ENCODE measurements around the gene IPCEF1. TPM values are rescaled to one million over a fixed set of nuclear protein-coding genes. Genes with fewer than 3 reads are reported as not detected.

Gene IPCEF1
- total RNA-seq, 1 experiment from 2014 or later, result 0.52 TPM

DNA sequence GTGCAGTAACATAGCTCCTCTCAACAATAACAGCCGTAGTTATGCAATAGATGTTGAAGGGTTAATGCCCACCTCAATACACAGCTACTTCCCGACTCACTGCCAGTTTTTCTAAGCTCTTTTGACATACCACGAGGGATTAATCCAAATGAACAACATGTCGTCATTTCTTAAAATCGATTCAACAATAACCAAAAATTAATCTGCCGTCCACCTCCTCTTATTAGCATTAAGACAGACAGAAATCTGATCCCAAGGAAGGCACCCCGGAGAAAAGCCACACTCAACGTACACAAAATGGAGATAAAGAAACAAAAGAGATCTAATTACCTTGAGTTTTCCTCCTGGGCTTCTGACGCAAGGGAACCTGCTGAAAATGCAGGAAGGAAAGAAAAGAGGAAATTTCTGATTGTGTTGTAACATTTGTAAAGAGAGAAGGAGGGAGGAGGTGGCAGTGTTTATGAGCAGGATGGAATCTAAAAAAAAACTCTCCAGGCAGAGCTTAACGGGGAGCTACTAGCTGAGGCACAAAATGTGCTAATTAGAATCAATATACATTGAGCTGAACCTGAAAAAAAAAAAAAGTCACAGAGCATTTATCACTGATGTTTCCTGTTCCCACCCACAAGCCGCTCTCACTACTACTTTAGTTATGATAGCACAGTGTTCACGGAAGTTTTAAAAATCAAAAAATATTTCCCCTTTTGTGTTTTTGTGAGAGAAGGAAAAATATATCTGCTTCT is 109.3 kb downstream of the IPCEF1 start:
- H3K27ac Mint-ChIP-seq (ENCODE audit: unreplicated experiment), result peak overlapping the region; percentile 22
- TF ChIP-seq, protein P1, sequence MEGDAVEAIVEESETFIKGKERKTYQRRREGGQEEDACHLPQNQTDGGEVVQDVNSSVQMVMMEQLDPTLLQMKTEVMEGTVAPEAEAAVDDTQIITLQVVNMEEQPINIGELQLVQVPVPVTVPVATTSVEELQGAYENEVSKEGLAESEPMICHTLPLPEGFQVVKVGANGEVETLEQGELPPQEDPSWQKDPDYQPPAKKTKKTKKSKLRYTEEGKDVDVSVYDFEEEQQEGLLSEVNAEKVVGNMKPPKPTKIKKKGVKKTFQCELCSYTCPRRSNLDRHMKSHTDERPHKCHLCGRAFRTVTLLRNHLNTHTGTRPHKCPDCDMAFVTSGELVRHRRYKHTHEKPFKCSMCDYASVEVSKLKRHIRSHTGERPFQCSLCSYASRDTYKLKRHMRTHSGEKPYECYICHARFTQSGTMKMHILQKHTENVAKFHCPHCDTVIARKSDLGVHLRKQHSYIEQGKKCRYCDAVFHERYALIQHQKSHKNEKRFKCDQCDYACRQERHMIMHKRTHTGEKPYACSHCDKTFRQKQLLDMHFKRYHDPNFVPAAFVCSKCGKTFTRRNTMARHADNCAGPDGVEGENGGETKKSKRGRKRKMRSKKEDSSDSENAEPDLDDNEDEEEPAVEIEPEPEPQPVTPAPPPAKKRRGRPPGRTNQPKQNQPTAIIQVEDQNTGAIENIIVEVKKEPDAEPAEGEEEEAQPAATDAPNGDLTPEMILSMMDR (IDR thresholded peaks at IDR 0.05; ENCODE audit: unreplicated experiment), result no peak
- CTCF ChIA-PET, result interaction anchor here (0.6 kb wide), 1 partner anchor 320 kb away, joined by 3 read pairs; no protein-coding TSS in a partner anchor

DNA sequence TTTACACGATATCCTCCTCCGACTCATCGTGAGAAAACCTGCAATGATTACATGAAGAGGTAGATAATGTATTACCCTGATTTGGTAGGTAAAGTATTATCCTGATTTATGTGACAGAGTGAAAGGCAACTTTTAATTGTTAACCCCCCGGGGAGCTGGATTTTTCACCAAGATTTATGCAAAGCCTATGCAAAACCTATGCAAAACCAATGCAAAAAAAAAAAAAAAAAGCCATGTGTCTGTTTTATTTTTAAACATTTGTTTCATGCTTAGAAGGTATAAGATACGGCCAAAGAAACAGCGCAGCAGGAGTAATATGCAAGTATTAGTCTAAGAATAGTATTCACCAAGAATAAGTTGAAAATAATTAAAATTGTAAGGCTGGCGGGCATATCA is 109.9 kb downstream of the IPCEF1 start:
- no TSS peak for BruUV-seq (replicated peaks)
- Mint-ChIP-seq H3K36me3 (ENCODE audit: insufficient read depth, unreplicated experiment) (no peaks in the 10 kb centered on the region), H3K27me3 (ENCODE audit: unreplicated experiment) (no peaks in the 10 kb centered on the region), H3K4me1 (ENCODE audit: low read depth, unreplicated experiment) (peaks cover 17% of the 10 kb centered on the region), H3K27ac (ENCODE audit: unreplicated experiment) (no peak overlapping the region), H3K9me3 (ENCODE audit: low read depth, unreplicated experiment) (no peaks in the 10 kb centered on the region), H3K4me3 (ENCODE audit: low read depth, unreplicated experiment) (peak overlapping the region; percentile 54)
- no peak for DNase-seq
- TF ChIP-seq, protein P1 (IDR thresholded peaks at IDR 0.05; ENCODE audit: unreplicated experiment), result no peak
- intact Hi-C loops (cut with micrococcal nuclease; ENCODE audit: unreplicated experiment), result no loop called here
- CTCF ChIA-PET, result no interaction called here

More for the DNA sequence above, 109.3 kb downstream of the IPCEF1 start:
- Mint-ChIP-seq H3K36me3 (ENCODE audit: insufficient read depth, unreplicated experiment) (no peaks in the 10 kb centered on the region), H3K4me1 (ENCODE audit: low read depth, unreplicated experiment) (peaks cover 17% of the 10 kb centered on the region), H3K4me3 (ENCODE audit: low read depth, unreplicated experiment) (peak overlapping the region; percentile 54), H3K9me3 (ENCODE audit: low read depth, unreplicated experiment) (no peaks in the 10 kb centered on the region), H3K27me3 (ENCODE audit: unreplicated experiment) (no peaks in the 10 kb centered on the region)
- intact Hi-C loops (cut with micrococcal nuclease; ENCODE audit: unreplicated experiment), result no loop called here
- BruUV-seq (replicated peaks), result no TSS peak
- DNase-seq, result no peak

GRCh38 chr6:154245506-154245905 is 111.1 kb downstream of the IPCEF1 start:
- intact Hi-C loops (cut with micrococcal nuclease; ENCODE audit: unreplicated experiment), result no loop called here
- Mint-ChIP-seq H3K27me3 (ENCODE audit: unreplicated experiment) (no peaks in the 10 kb centered on the region), H3K36me3 (ENCODE audit: insufficient read depth, unreplicated experiment) (no peaks in the 10 kb centered on the region), H3K4me3 (ENCODE audit: low read depth, unreplicated experiment) (no peak overlapping the region), H3K27ac (ENCODE audit: unreplicated experiment) (no peak overlapping the region), H3K4me1 (ENCODE audit: low read depth, unreplicated experiment) (peaks cover 17% of the 10 kb centered on the region), H3K9me3 (ENCODE audit: low read depth, unreplicated experiment) (no peaks in the 10 kb centered on the region)
- TF ChIP-seq, protein P1 (IDR thresholded peaks at IDR 0.05; ENCODE audit: unreplicated experiment), result no peak
- DNase-seq, result no peak
- BruUV-seq (replicated peaks), result no TSS peak
- CTCF ChIA-PET, result no interaction called here

- peaks cover 17% of the 10 kb centered on the region for H3K4me1 Mint-ChIP-seq (ENCODE audit: low read depth, unreplicated experiment)
- intact Hi-C loops (cut with micrococcal nuclease; ENCODE audit: unreplicated experiment), result no loop called here
- TF ChIP-seq, protein P1 (IDR thresholded peaks at IDR 0.05; ENCODE audit: unreplicated experiment), result no peak
- no peaks in the 10 kb centered on the region for H3K36me3 Mint-ChIP-seq (ENCODE audit: insufficient read depth, unreplicated experiment)
- H3K27me3 Mint-ChIP-seq (ENCODE audit: unreplicated experiment), result no peaks in the 10 kb centered on the region
- H3K4me3 Mint-ChIP-seq (ENCODE audit: low read depth, unreplicated experiment), result no peak overlapping the region
- no peak for DNase-seq
- H3K27ac Mint-ChIP-seq (ENCODE audit: unreplicated experiment), result no peak overlapping the region
- no TSS peak for BruUV-seq (replicated peaks)
- CTCF ChIA-PET, result interaction anchor here (0.5 to 0.9 kb wide), 3 partner anchors 34 to 202 kb away, joined by 3 to 4 read pairs (median 4); no protein-coding TSS in a partner anchor
- H3K9me3 Mint-ChIP-seq (ENCODE audit: low read depth, unreplicated experiment), result no peaks in the 10 kb centered on the region
These were observed 112.5 kb downstream of the IPCEF1 start for GRCh38 chr6:154243793-154244750.
